Common myeloid progenitor, CD34-positive (primary cell): Measurements from ENCODE around the gene ARL16.

ENCODE experiments used
- CTCF ChIA-PET: fragments of 350-600 bp; sonication (Branson Sonifier 250); formaldehyde crosslinking; loops from one replicate; lab custom pipeline; 2021; ENCODE audit warnings: antibody characterized with exemption; lab: Charles Lee
- POLR2A ChIA-PET: fragments of 350-600 bp; sonication (Branson Sonifier 250); formaldehyde crosslinking; loops from one replicate; lab custom pipeline; 2021; ENCODE audit warnings: antibody characterized with exemption; lab: Charles Lee
- DNase-seq, 3 donors: peaks; one replicate each; pipeline versions ENCODE4 v3.0.0 to v3.0.0-alpha.2; 2013
- H3K27ac ChIP-seq, 2 experiments: 1 replicate in 1 of 2; 2 replicates in 1 of 2; pipeline ENCODE4 v1.7.0; 2013; ENCODE audit warnings: inconsistent platforms in 2 of 2, low read length in 2 of 2, mild to moderate bottlenecking in 2 of 2, low read depth in 1 of 2, moderate library complexity in 1 of 2; ENCODE audit not compliant: severe bottlenecking in 2 of 2, insufficient read depth in 1 of 2, poor library complexity in 1 of 2
- H3K27me3 ChIP-seq, 5 experiments: replicated peaks in 2 of 5; 1 replicate in 3 of 5; 2 replicates in 2 of 5; pipeline versions ENCODE4 v1.6.1 to v1.7.0; 2013; ENCODE audit warnings: low read length in 4 of 5, mild to moderate bottlenecking in 2 of 5, moderate library complexity in 2 of 5, inconsistent platforms in 1 of 5; ENCODE audit not compliant: insufficient read depth in 5 of 5, control insufficient read depth in 4 of 5
- H3K36me3 ChIP-seq, 4 experiments: 1 replicate in 2 of 4; 2 replicates in 2 of 4; pipeline versions ENCODE4 v1.6.1 to v1.7.0; 2013; ENCODE audit warnings: low read length in 3 of 4, control low read depth in 1 of 4, mild to moderate bottlenecking in 1 of 4; ENCODE audit not compliant: control insufficient read depth in 4 of 4, insufficient read depth in 4 of 4
- H3K4me1 ChIP-seq, 4 experiments: 1 replicate in 3 of 4; 2 replicates in 1 of 4; pipeline versions ENCODE4 v1.6.1 to v1.7.1; 2013; ENCODE audit warnings: low read length in 3 of 4, mild to moderate bottlenecking in 3 of 4, control low read depth in 1 of 4, inconsistent platforms in 1 of 4, moderate library complexity in 1 of 4; ENCODE audit not compliant: control insufficient read depth in 4 of 4, insufficient read depth in 4 of 4; ENCODE audit errors: control extremely low read depth in 1 of 4
- H3K4me3 ChIP-seq, 7 experiments: 1 replicate in 4 of 7; 2 replicates in 3 of 7; pipeline versions ENCODE4 v1.5.1 to v1.7.0; 2013; ENCODE audit warnings: mild to moderate bottlenecking in 7 of 7, low read length in 6 of 7, moderate library complexity in 6 of 7, inconsistent platforms in 2 of 7, low read depth in 2 of 7, control low read depth in 1 of 7; ENCODE audit not compliant: insufficient read depth in 4 of 7, control insufficient read depth in 1 of 7; ENCODE audit errors: extremely low read depth in 1 of 7
- H3K9me3 ChIP-seq, 5 experiments: 1 replicate in 4 of 5; 2 replicates in 1 of 5; pipeline versions ENCODE4 v1.6.1 to v1.7.1; 2013; ENCODE audit warnings: low read length in 4 of 5, mild to moderate bottlenecking in 2 of 5, inconsistent platforms in 1 of 5, low read depth in 1 of 5, moderate library complexity in 1 of 5; ENCODE audit not compliant: control insufficient read depth in 4 of 5, insufficient read depth in 2 of 5; ENCODE audit errors: control extremely low read depth in 1 of 5
- WGBS: methylation state at CpG from one replicate; pipeline ENCODE4 v1.1.5; 2013; ENCODE audit not compliant: insufficient coverage; 5-methylcytosine and 5-hydroxymethylcytosine counted together

ARL16 gene

GRCh38 chr17:81694810-81695209 is 11.2 kb upstream of the ARL16 start:
- Histone ChIP-seq H3K27me3 (no peaks in the 10 kb centered on the region), H3K9me3 (no peaks in the 10 kb centered on the region), H3K4me3 (no peak overlapping the region), H3K27ac (no peak overlapping the region), H3K4me1 (no peaks in the 10 kb centered on the region), H3K36me3 (peaks cover 10 to 92% (median 50%) of the 10 kb centered on the region in 4 experiments)
- POLR2A ChIA-PET = no interaction called here
- CTCF ChIA-PET = no interaction called here
- WGBS = 100% methylated on average over 10 of the region's 19 CpGs
- DNase-seq = no peak

GRCh38 chr17:81693509-81694210 is 10.1 kb upstream of the ARL16 start:
- Histone ChIP-seq H3K4me1 (no peaks in the 10 kb centered on the region), H3K27me3 (no peaks in the 10 kb centered on the region), H3K27ac (no peak overlapping the region), H3K4me3 (no peak overlapping the region), H3K36me3 (peaks cover 10 to 98% (median 56%) of the 10 kb centered on the region in 4 experiments), H3K9me3 (no peaks in the 10 kb centered on the region)
- POLR2A ChIA-PET = interaction anchor here (0.7 kb wide), 1 partner anchor 119 kb away, joined by 3 read pairs; no protein-coding TSS in a partner anchor
- 96% methylated on average over 18 of the region's 35 CpGs for WGBS
- no peak for DNase-seq
- CTCF ChIA-PET = interaction anchor here (1.6 kb wide), 1 partner anchor 10 kb away, joined by 4 read pairs; the partner anchor contains the start of genes ARL16 and HGS

- DNase-seq = no peak
- POLR2A ChIA-PET = no interaction called here
- H3K36me3 ChIP-seq = peaks cover 6 to 98% (median 58%) of the 10 kb centered on the region in 4 experiments
Measured at GRCh38 chr17:81691608-81692007, 8.0 kb upstream of the ARL16 start.

GRCh38 chr17:81691196-81691595 is 7.6 kb upstream of the ARL16 start:
- H3K4me1 ChIP-seq = no peaks in the 10 kb centered on the region
- WGBS = 96% methylated on average over 15 of the region's 18 CpGs
- no peak overlapping the region for H3K27ac ChIP-seq
- POLR2A ChIA-PET = no interaction called here
- no peaks in the 10 kb centered on the region for H3K9me3 ChIP-seq
- no peaks in the 10 kb centered on the region for H3K27me3 ChIP-seq
- CTCF ChIA-PET = no interaction called here
- no peak for DNase-seq
- no peak overlapping the region for H3K4me3 ChIP-seq
- H3K36me3 ChIP-seq = peaks cover 6 to 98% (median 58%) of the 10 kb centered on the region in 4 experiments

More at GRCh38 chr17:81691608-81692007, 8.0 kb upstream of the ARL16 start:
- Histone ChIP-seq H3K27ac (no peak overlapping the region), H3K4me1 (no peaks in the 10 kb centered on the region), H3K4me3 (no peak overlapping the region), H3K27me3 (no peaks in the 10 kb centered on the region), H3K9me3 (no peaks in the 10 kb centered on the region)
- 96% methylated on average over 18 of the region's 20 CpGs for WGBS
- CTCF ChIA-PET = no interaction called here

- Histone ChIP-seq H3K36me3 (peaks cover 6 to 98% (median 57%) of the 10 kb centered on the region in 4 experiments), H3K4me1 (peaks cover 0 to 1% (median 0%) of the 10 kb centered on the region in 4 experiments), H3K27ac (no peak overlapping the region), H3K4me3 (no peak overlapping the region), H3K27me3 (no peaks in the 10 kb centered on the region), H3K9me3 (no peaks in the 10 kb centered on the region)
- WGBS = 94% methylated on average over 14 of the region's 17 CpGs
- DNase-seq = no peak
- POLR2A ChIA-PET = no interaction called here
- CTCF ChIA-PET = interaction anchor here (1.2 kb wide), 1 partner anchor 15 kb away, joined by 3 read pairs; no protein-coding TSS in a partner anchor
Measured at GRCh38 chr17:81690549-81690948, 7.0 kb upstream of the ARL16 start.

- POLR2A ChIA-PET = no interaction called here
- Histone ChIP-seq H3K27ac (no peak overlapping the region), H3K4me3 (no peak overlapping the region), H3K4me1 (peaks cover 3 to 6% (median 4%) of the 10 kb centered on the region in 4 experiments), H3K27me3 (no peaks in the 10 kb centered on the region), H3K9me3 (no peaks in the 10 kb centered on the region), H3K36me3 (peaks cover 8 to 93% (median 56%) of the 10 kb centered on the region in 4 experiments)
- CTCF ChIA-PET = interaction anchor here (1.2 kb wide), 1 partner anchor 14 kb away, joined by 3 read pairs; no protein-coding TSS in a partner anchor
- WGBS = 91% methylated on average over 18 of the region's 18 CpGs
- DNase-seq = no peak
Measured at GRCh38 chr17:81690066-81690465, 6.5 kb upstream of the ARL16 start.

GRCh38 chr17:81688616-81689015 is 5.0 kb upstream of the ARL16 start:
- POLR2A ChIA-PET = no interaction called here
- CTCF ChIA-PET = no interaction called here
- H3K27ac ChIP-seq = no peak overlapping the region

More at GRCh38 chr17:81688616-81689015, 5.0 kb upstream of the ARL16 start:
- no peaks in the 10 kb centered on the region for H3K27me3 ChIP-seq
- no peak for DNase-seq
- WGBS = 97% methylated on average over 14 of the region's 14 CpGs
- no peaks in the 10 kb centered on the region for H3K9me3 ChIP-seq
- H3K4me3 ChIP-seq = no peak overlapping the region
- peaks cover 9 to 16% (median 15%) of the 10 kb centered on the region in 4 experiments for H3K4me1 ChIP-seq
- H3K36me3 ChIP-seq = peaks cover 8 to 78% (median 49%) of the 10 kb centered on the region in 4 experiments
